Brain microvascular endothelial cell (primary cell): ENCODE data around the gene ANK2.

Source experiments
- DNase-seq: peaks from one replicate; pipeline ENCODE4 v3.0.0-alpha.2; 2020
- H3K27ac ChIP-seq: fragments of 250-450 bp; sonication (Bioruptor Pico); 2 replicates; pipeline ENCODE4 v1.5.1; 2020; ENCODE audit warnings: mild to moderate bottlenecking, moderate library complexity
- H3K27me3 ChIP-seq: fragments of 250-450 bp; sonication (Bioruptor Pico); replicated peaks from 2 replicates; pipeline ENCODE4 v1.5.1; 2020; ENCODE audit warnings: mild to moderate bottlenecking
- H3K36me3 ChIP-seq: fragments of 250-450 bp; sonication (Bioruptor Pico); replicated peaks from 2 replicates; pipeline ENCODE4 v1.5.1; 2020; ENCODE audit warnings: mild to moderate bottlenecking
- H3K4me3 ChIP-seq: 2 replicates; pipeline ENCODE4 v1.5.1; 2011; ENCODE audit warnings: low read depth, mild to moderate bottlenecking, control low read depth, low read length, moderate library complexity
- CTCF ChIP-seq: IDR thresholded peaks from 2 replicates; pipeline ENCODE4 v1.5.1; 2011; ENCODE audit warnings: low read depth, mild to moderate bottlenecking, moderate library complexity, low read length, control low read depth, inconsistent platforms; ENCODE audit errors: missing control alignments
- in situ Hi-C: cut with HindIII; loops from 2 replicates; pipeline ENCODE4 v1.10.0; 2017; ENCODE audit warnings: low sequenced_read_pairs, low pct_ligation_motif_present

The ANK2 gene

GRCh38 chr4:113248320-113248719 lies 198.9 kb downstream of the ANK2 start:
- in situ Hi-C loops: no loop called here
- no peak overlapping the region for H3K4me3 ChIP-seq
- H3K27ac ChIP-seq: no peak overlapping the region

GRCh38 chr4:113255628-113256027 lies 206.2 kb downstream of the ANK2 start:
- in situ Hi-C loops: no loop called here
- Histone ChIP-seq H3K36me3 (no peaks in the 10 kb centered on the region), H3K4me3 (no peak overlapping the region), H3K27me3 (no peaks in the 10 kb centered on the region), H3K27ac (no peak overlapping the region)
- no peak for DNase-seq
- TF ChIP-seq CTCF: no peak

More at GRCh38 chr4:113248320-113248719, 198.9 kb downstream of the ANK2 start:
- Histone ChIP-seq H3K27me3 (no peaks in the 10 kb centered on the region), H3K36me3 (no peaks in the 10 kb centered on the region)
- DNase-seq: no peak
- TF ChIP-seq CTCF: peak; percentile 42

- DNase-seq: no peak
- in situ Hi-C loops: no loop called here
- Histone ChIP-seq H3K27ac (no peak overlapping the region), H3K27me3 (no peaks in the 10 kb centered on the region), H3K4me3 (no peak overlapping the region), H3K36me3 (no peaks in the 10 kb centered on the region)
- no peak for TF ChIP-seq CTCF
These were observed 207.5 kb downstream of the ANK2 start for GRCh38 chr4:113256946-113257345.

GRCh38 chr4:113260688-113261087 lies 211.2 kb downstream of the ANK2 start:
- no peak overlapping the region for H3K4me3 ChIP-seq
- DNase-seq: no peak
- no peaks in the 10 kb centered on the region for H3K36me3 ChIP-seq
- TF ChIP-seq CTCF: no peak
- in situ Hi-C loops: no loop called here
- no peaks in the 10 kb centered on the region for H3K27me3 ChIP-seq
- H3K27ac ChIP-seq: no peak overlapping the region

- no peak for DNase-seq
- in situ Hi-C loops: no loop called here
- Histone ChIP-seq H3K36me3 (no peaks in the 10 kb centered on the region), H3K27me3 (no peaks in the 10 kb centered on the region), H3K27ac (no peak overlapping the region), H3K4me3 (no peak overlapping the region)
- TF ChIP-seq CTCF: no peak
These were observed 213.8 kb downstream of the ANK2 start for GRCh38 chr4:113263274-113263673.

GRCh38 chr4:113270520-113271319 lies 221.3 kb downstream of the ANK2 start:
- Histone ChIP-seq H3K27me3 (no peaks in the 10 kb centered on the region), H3K27ac (no peak overlapping the region), H3K4me3 (no peak overlapping the region), H3K36me3 (no peaks in the 10 kb centered on the region)
- no peak for TF ChIP-seq CTCF
- no peak for DNase-seq
- in situ Hi-C loops: no loop called here
